Omental fat pad (tissue), 4 donors: ENCODE results near the gene LCOR. TPM values are rescaled to one million over a fixed set of nuclear protein-coding genes. Genes with fewer than 3 reads are reported as not detected.

Experiments used
- ATAC-seq: fragments of 150-250 bp; one replicate; pipeline ENCODE4 v1.9.1; 2016; ENCODE audit warnings: mild to moderate bottlenecking, moderate library complexity; ENCODE audit not compliant: low FRiP score
- DNase-seq: peaks from one replicate; pipeline ENCODE4 v3.0.0-alpha.2; 2019; ENCODE audit warnings: low spot score
- CTCF ChIP-seq, 3 donors: fragments of 450-650 bp; IDR thresholded peaks; one replicate each; pipeline ENCODE4 v1.5.1; 2016 to 2017; ENCODE audit warnings: antibody characterized with exemption in 3 of 3, mild to moderate bottlenecking in 3 of 3, moderate library complexity in 2 of 3
- total RNA-seq, 4 donors: library from RNA; depleted of rRNA; stranded (reverse); fragments of >200 nt; gene quantifications; one replicate each; pipeline ENCODE4 v1.1.0, GENCODE V29; 2016

The LCOR gene
- total RNA-seq, 4 donors from 2014 or later, result 19.1 to 82.0 (median 24.7) TPM

GRCh38 chr10:97013983-97014382 lies 181.9 kb downstream of the LCOR start:
- TF ChIP-seq CTCF (IDR thresholded peaks at IDR 0.05), result no peak
- DNase-seq, result no peak
- ATAC-seq, result no peak

DNA sequence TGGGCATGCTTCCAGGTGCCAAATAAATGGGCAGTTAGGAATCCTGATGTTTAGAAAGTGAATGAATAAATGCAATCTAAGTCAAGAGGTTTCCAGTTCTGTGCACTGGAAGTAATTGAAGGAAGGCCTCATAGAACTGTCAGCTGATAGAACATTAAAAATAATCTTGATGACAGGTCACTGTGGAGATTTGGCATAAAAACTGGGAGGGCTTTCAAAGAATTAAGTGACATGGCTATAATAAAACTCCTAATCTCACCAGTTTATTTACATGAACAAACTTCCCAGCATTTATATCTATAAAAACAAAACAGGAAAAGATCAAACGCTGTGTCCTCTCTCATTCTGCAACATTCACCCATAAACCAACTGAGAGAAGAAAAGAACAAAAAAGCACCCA lies 183.1 kb downstream of the LCOR start:
- DNase-seq (no peak), ATAC-seq (no peak)
- no peak for TF ChIP-seq CTCF (IDR thresholded peaks at IDR 0.05)

GRCh38 chr10:97016728-97017473 lies 184.8 kb downstream of the LCOR start:
- DNase-seq (no peak), ATAC-seq (no peak)
- TF ChIP-seq CTCF (IDR thresholded peaks at IDR 0.05), result no peak

- no peak for DNase-seq
- ATAC-seq, result no peak
- no peak for TF ChIP-seq CTCF (IDR thresholded peaks at IDR 0.05)
These were observed 185.4 kb downstream of the LCOR start for GRCh38 chr10:97017474-97017903.

GRCh38 chr10:97018251-97019212 lies 186.4 kb downstream of the LCOR start:
- no peak for DNase-seq

DNA sequence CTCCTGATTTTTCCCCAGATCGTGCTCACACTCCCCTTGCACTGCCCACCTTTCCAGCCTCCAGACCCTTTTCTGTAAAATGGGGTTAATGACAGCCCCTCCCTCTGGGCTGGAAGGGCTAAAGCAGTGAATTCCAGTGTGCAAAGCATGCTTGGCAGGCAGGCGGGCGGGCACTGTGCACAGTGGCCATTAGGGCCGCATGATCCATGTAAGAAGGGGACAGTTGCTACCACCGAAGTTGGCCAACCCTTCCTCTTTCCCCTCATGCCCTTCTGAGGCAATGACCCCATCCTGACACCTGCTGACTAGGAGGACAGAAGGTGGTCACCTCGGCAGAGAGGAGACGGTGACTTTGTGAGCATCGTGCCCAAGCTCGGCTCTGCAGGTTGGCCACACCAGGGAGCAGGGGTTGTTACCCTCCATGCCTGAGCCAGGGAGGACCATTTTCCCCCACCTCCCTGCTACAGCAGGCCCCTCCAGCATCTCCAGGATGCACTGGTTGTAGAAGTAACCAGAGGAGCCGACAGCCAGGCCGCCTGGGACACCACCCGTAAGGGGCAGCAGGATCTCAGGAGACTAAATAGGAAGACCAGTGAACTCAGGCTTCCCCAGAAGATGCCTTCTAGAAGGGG lies 187.2 kb downstream of the LCOR start:
- TF ChIP-seq CTCF (IDR thresholded peaks at IDR 0.05), result no peak
- DNase-seq (no peak), ATAC-seq (no peak)

More at GRCh38 chr10:97018251-97019212, 186.4 kb downstream of the LCOR start:
- ATAC-seq, result no peak
- TF ChIP-seq CTCF (IDR thresholded peaks at IDR 0.05), result no peak
